Heart left ventricle (tissue), 13 donors: ENCODE measurements around the gene EPOP.

Experiments used
- CTCF ChIP-seq, 12 donors: fragments of 200-600 bp; sonication (generic) in 4 of 12; IDR thresholded peaks; one replicate each; pipeline versions ENCODE4 v1.5.0 to v1.8.0; 2018 to 2022; ENCODE audit warnings: antibody characterized with exemption in 12 of 12, mild to moderate bottlenecking in 5 of 12
- POLR2A ChIP-seq, 2 donors: fragments of 450-650 bp; IDR thresholded peaks; one replicate each; pipeline ENCODE4 v1.6.1; 2017; ENCODE audit warnings: antibody characterized with exemption in 2 of 2, mild to moderate bottlenecking in 2 of 2, moderate library complexity in 2 of 2
- donor health status: ischemic (EF 13 %, LVEDD 7.1; RV severe dilation, severe dysfunction).
- donor health status: DM: no; HTN: yes; CAD: no.
- donor health status: DM: no; HTN: no; CAD: no.
- donor health status: ischemic (EF 25% LVEDD 6.9; RV normal size, moderate dysfunction).
- donor health status: ischemic (EF 25% LVEDD 5.7; RV mildly dilated, moderate dysfunction).
- donor health status: ischemic (EF 35%, LVEDD 5.7; RV mildly dilated, moderate dysfunction).
- donor health status: nonischemic (EF 11% LVEDD 7.7; RV severe dilation, severe dysfunction).
- donor health status: DM: yes; HTN: yes; CAD: no.
- donor health status: PGD.
- donor health status: ischemic (EF 29% LVEDD 5.4; RV normal size, mild dysfunction).
- donor health status: nonischemic (EF 23%, LVEDD 6.1; RV moderate dilation, normal function).

DNA sequence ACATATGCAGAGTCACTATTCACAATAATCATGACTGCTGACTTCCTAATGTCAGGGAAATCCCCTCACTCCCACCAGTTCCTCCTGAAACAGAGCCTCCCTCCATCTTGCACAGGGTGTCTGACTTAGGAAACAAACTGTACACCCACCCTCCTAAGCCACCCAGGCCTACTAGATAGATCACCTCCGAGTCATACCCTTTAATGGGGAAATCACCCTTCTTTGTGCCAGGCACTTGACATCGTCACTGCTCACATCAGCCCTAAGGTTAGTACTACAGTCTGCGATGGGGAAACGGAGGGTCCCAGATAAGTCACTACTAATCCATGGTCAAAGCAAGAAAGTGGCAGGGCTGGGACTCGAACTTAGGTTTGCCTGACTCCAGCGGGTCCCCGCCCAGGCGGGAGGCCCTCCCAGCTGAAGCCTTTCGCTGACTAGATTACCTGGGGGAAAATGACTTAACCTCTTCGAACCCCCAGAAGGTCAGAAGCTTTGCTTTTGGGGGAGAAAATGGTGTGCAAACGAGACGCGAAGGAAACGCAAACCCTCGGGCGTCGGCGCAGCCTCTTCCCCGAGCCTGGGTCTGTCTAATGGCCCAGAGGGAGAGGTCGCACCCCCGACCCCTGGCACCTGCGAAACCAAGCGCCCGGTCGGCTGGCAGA is 26.9 kb upstream of the EPOP start:
- no peak for TF ChIP-seq POLR2A (IDR thresholded peaks at IDR 0.05)
- no peak for TF ChIP-seq CTCF (IDR thresholded peaks at IDR 0.05)
